ENCODE results near the gene DNAJC8. TPM values are rescaled to one million over a fixed set of nuclear protein-coding genes. Genes with fewer than 3 reads are reported as not detected.

Gene DNAJC8
- total and polyA plus RNA-seq, 10 of the 15 experiments (the other 5 are each of a cell fraction or from before 2014, with no cell fraction given) = 91.2 to 296 (median 152) TPM

DNA sequence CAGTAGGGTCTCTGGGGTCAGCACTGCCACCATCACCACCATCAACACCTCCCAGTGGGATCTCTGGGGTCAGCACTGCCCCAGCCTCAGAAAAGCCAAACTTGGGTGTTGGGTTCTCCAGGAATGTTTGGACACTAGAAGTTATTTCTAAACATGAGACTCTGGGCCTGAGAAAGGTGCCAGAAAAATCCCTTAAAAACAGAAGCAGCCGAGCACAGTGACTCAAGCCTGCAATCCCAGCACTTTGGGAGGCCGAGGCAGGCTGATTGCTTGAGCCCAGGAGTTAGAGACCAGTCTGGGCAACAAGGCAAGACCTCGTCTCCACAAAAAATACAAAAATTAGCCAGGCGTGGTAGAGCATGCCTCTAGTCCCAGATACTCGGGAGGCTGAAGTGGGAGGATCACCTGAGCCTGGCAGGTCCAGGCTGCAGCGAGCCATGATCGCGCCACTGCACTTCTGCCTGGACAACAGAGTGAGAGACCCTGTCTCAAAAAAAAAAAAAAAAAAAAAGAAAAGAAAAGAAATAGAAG lies 56.8 kb downstream of the DNAJC8 start:
- H3K27ac ChIP-seq (ENCODE audit: control insufficient read depth, insufficient read depth) = peak overlapping the region; percentile 20
- ATAC-seq (no peak), FAIRE-seq (no peak), DNase-seq (ENCODE audit: low read depth, low spot score) (no peak)
- no peaks in the 10 kb centered on the region for H4K20me1 ChIP-seq (ENCODE audit: control insufficient read depth, insufficient read depth)
- intact Hi-C loops (cut with micrococcal nuclease; ENCODE audit: unreplicated experiment) (loop anchor here (10.0 kb wide), 1 partner anchor 311 kb away; no protein-coding TSS in a partner anchor), in situ Hi-C loops (cut with MboI) (no loop called here)
- BruUV-seq (replicated peaks) = no TSS peak
- peak overlapping the region; percentile 97 for H3K4me2 ChIP-seq (ENCODE audit: control insufficient read depth, insufficient read depth)
- H3K9me3 ChIP-seq (replicated peaks; ENCODE audit: control insufficient read depth, insufficient read depth, low read length) = no peaks in the 10 kb centered on the region
- RAD21 ChIA-PET (ENCODE audit: unreplicated experiment) = interaction anchor here (0.6 to 9.6 kb wide), 13 partner anchors 20 to 337 kb away, joined by 3 to 139 read pairs (median 5); partner anchors contain the start of gene EYA3
- SMC1A ChIA-PET (ENCODE audit: uncharacterized antibody, unreplicated experiment) = interaction anchor here (1.0 to 7.6 kb wide), 13 partner anchors 7 to 86 kb away, joined by 3 to 101 read pairs (median 5); partner anchors contain the start of gene EYA3
- H2AFZ ChIP-seq (ENCODE audit: control insufficient read depth, low read depth, low read length) = no peak overlapping the region
- peaks cover 11% of the 10 kb centered on the region for H3K79me2 ChIP-seq (ENCODE audit: control insufficient read depth, insufficient read depth, low read length)
- H3K36me3 ChIP-seq (ENCODE audit: control insufficient read depth in 2 of 2, insufficient read depth in 2 of 2, low read length in 1 of 2) = peaks cover 0 to 3% of the 10 kb centered on the region in 2 experiments; a peak in 1 of 4 replicates
- CTCF ChIA-PET = interaction anchor here (1.2 to 4.4 kb wide), 13 partner anchors 20 to 302 kb away, joined by 3 to 57 read pairs (median 6); no protein-coding TSS in a partner anchor
- H3K9ac ChIP-seq (ENCODE audit: control insufficient read depth, insufficient read depth, low read length) = peak overlapping the region; percentile 61
- no peaks in the 10 kb centered on the region for H3K27me3 ChIP-seq (replicated peaks in 1 of 2; ENCODE audit: control insufficient read depth in 2 of 2, insufficient read depth in 2 of 2, low read length in 1 of 2)
- POLR2A ChIA-PET = interaction anchor here (0.6 to 7.3 kb wide), 8 partner anchors 25 to 301 kb away, joined by 3 to 64 read pairs (median 8); partner anchors contain the start of gene EYA3
- peak overlapping the region; percentile 48; the same call in 1 of the 2 replicates for H3K4me3 ChIP-seq
- WGBS (ENCODE audit: insufficient coverage, insufficient replicate concordance, low lambda C conversion rate, missing lambda C conversion rate) = 4% methylated on average over 8 of the region's 8 CpGs
- peaks cover 65% of the 10 kb centered on the region for H3K4me1 ChIP-seq (ENCODE audit: control insufficient read depth, insufficient read depth, low read length)
- TF ChIP-seq SUPT20H (IDR thresholded peaks at IDR 0.05; ENCODE audit: borderline replicate concordance, control insufficient read depth, low read depth, low read length) = no peak
- TF ChIP-seq, protein P1, sequence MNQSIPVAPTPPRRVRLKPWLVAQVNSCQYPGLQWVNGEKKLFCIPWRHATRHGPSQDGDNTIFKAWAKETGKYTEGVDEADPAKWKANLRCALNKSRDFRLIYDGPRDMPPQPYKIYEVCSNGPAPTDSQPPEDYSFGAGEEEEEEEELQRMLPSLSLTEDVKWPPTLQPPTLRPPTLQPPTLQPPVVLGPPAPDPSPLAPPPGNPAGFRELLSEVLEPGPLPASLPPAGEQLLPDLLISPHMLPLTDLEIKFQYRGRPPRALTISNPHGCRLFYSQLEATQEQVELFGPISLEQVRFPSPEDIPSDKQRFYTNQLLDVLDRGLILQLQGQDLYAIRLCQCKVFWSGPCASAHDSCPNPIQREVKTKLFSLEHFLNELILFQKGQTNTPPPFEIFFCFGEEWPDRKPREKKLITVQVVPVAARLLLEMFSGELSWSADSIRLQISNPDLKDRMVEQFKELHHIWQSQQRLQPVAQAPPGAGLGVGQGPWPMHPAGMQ (IDR thresholded peaks at IDR 0.05; ENCODE audit: borderline replicate concordance) = no peak
- TF ChIP-seq RAD21 (IDR thresholded peaks at IDR 0.05; ENCODE audit: insufficient read depth, low read depth, low read length) = no peak
- no peak for TF ChIP-seq SMAD1 (IDR thresholded peaks at IDR 0.05; ENCODE audit: low read depth, partially characterized antibody)
- TF ChIP-seq POU2F2 (IDR thresholded peaks at IDR 0.05; ENCODE audit: borderline replicate concordance, low read depth, low read length) = no peak
- TF ChIP-seq RAD51 (IDR thresholded peaks at IDR 0.05) = no peak
- no peak for TF ChIP-seq STAT1 (conservative IDR thresholded peaks at IDR 0.05)
- TF ChIP-seq ZSCAN29 (IDR thresholded peaks at IDR 0.05) = no peak
- no peak for TF ChIP-seq NR2C2 (IDR thresholded peaks at IDR 0.05; ENCODE audit: borderline replicate concordance, control insufficient read depth, insufficient read length, low read depth)

All from GM12878 (cell line).